Measurements from ENCODE around the gene NDUFS6. TPM values are rescaled to one million over a fixed set of nuclear protein-coding genes. Genes with fewer than 3 reads are reported as not detected.
A peak's percentile ranks its signal among the peaks of the same experiment; 100 is the strongest.

NDUFS6 gene
- total RNA-seq, 3 donors from 2014 or later = 38.7 to 43.5 (median 39.3) TPM

DNA sequence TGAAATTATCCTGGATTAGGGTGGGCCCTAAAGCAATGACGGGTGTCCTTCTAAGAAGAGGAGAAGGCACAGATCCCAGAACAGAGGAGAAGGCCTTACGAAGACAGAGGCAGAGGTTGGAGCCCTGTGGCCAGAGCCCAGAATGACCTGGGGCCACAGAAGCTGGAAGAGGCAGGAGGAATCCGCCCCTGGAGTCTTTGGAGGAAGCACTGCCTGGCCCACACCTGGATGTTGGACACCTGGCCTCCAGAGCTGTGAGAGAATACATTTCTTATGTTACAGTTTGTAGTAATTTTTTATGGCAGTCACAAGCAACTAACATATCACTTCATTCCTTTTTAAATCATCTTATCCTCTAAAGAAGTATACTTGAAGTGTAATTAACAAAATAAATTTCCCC, 10.0 kb upstream of the NDUFS6 start:
- H3K9me3 ChIP-seq = no peaks in the 10 kb centered on the region
- intact Hi-C loops (cut with DNase I, micrococcal nuclease) = no loop called here
- no peak for DNase-seq
- no peak overlapping the region for H3K4me3 ChIP-seq
- no peak for ATAC-seq
- H3K4me1 ChIP-seq (ENCODE audit: low read depth) = no peaks in the 10 kb centered on the region
- no peaks in the 10 kb centered on the region for H3K36me3 ChIP-seq (ENCODE audit: low read depth)
- TF ChIP-seq, protein P1, sequence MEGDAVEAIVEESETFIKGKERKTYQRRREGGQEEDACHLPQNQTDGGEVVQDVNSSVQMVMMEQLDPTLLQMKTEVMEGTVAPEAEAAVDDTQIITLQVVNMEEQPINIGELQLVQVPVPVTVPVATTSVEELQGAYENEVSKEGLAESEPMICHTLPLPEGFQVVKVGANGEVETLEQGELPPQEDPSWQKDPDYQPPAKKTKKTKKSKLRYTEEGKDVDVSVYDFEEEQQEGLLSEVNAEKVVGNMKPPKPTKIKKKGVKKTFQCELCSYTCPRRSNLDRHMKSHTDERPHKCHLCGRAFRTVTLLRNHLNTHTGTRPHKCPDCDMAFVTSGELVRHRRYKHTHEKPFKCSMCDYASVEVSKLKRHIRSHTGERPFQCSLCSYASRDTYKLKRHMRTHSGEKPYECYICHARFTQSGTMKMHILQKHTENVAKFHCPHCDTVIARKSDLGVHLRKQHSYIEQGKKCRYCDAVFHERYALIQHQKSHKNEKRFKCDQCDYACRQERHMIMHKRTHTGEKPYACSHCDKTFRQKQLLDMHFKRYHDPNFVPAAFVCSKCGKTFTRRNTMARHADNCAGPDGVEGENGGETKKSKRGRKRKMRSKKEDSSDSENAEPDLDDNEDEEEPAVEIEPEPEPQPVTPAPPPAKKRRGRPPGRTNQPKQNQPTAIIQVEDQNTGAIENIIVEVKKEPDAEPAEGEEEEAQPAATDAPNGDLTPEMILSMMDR (IDR thresholded peaks at IDR 0.05) = no peak

DNA sequence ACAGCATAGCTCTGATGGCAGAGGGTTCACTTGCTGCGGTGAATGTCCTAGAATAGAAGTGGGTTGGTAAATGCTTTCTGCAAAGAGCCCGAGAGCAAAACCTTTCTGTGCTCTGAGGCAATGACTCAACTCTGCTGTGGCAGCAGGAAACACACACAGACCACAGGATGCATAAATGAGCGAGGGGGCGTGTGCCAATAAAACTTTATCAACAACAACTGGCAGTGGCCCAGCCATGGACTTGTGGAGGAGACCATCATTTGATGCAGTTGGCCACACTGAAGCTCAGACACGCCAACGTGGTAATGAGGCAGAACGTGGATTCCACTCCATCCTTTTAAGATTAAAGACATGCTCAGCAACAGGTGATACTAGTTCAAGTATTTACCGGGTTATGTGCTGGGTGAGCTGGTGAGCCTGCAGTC, 8.4 kb upstream of the NDUFS6 start:
- H3K36me3 ChIP-seq (ENCODE audit: low read depth) = no peaks in the 10 kb centered on the region
- ATAC-seq (peak; percentile 80), DNase-seq (peak in 1 of 3 donors; percentile 59)
- no peak overlapping the region for H3K4me3 ChIP-seq
- intact Hi-C loops (cut with DNase I, micrococcal nuclease) = no loop called here
- TF ChIP-seq, protein P1 (IDR thresholded peaks at IDR 0.05) = no peak
- H3K9me3 ChIP-seq = no peaks in the 10 kb centered on the region
- H3K4me1 ChIP-seq (ENCODE audit: low read depth) = no peaks in the 10 kb centered on the region

DNA sequence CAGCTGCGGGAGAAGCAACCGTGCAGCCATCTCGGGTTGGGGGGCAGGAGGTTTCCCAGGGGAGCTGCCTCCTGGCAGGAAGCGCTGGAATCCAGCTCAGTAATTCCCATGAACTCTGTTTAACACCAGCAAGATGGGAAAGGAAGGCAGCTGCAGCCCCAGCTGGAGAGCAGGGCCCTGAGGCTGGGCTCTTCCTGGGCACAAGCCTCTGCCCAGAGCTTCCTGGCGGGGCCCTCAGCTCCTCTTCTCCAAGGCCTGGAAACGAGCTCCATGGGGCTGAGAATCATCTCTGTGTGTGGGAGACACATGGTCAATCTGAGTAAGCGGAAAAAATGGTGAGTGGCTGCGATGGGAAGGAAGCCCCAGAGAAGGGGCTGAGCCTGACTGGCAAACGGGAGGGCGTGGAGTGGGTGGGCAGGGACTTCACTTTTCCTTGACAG, 7.9 kb upstream of the NDUFS6 start:
- Histone ChIP-seq H3K36me3 (ENCODE audit: low read depth) (no peaks in the 10 kb centered on the region), H3K4me3 (no peak overlapping the region), H3K9me3 (no peaks in the 10 kb centered on the region), H3K4me1 (ENCODE audit: low read depth) (no peaks in the 10 kb centered on the region)
- intact Hi-C loops (cut with DNase I, micrococcal nuclease) = no loop called here
- TF ChIP-seq, protein P1 (IDR thresholded peaks at IDR 0.05) = no peak
- DNase-seq (no peak), ATAC-seq (no peak)

DNA sequence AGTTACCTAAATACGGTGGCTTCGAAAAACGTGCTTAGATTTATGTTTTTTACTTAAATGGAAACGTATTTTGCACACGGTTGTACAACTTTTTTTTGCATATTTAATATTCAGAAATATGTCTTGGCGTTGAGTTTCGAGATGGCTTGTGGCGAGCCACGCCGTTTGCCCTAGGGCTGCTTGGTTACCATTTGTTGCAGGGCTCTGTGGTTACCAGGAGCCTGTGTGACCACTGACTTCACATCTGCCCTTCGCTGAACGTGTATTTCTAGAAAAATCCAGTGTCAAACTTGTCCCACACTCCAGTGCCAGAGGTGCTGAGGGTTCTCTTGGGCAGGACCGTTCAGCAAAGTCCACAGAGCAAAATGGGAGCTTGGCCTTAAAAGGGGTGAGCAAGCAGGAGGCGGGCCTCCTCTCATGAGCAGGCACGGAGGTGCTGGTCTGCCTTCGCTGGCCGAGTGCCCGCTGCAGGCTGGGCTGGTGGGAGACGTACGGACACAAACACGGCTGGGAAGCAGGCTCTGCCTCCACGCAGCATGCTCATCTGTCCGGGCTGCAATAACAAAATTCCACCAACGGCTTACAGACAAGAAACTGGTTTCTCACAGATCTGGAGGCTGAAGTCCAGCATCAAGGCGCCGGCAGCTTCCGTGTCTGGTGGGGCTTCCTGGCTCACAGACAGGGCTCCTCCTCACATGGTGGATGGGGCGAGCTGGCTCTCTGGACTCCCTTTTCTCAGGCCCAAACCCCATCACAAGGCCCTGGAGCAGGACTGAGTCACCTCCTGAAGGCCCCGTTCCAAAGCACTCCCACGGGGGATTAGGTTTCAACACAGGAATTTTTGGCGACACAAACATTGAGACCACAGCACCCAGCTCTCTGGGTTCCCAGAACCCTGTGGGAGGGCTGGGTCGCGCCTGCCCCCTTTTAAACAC, 7.0 kb upstream of the NDUFS6 start:
- Histone ChIP-seq H3K4me3 (no peak overlapping the region), H3K9me3 (no peaks in the 10 kb centered on the region), H3K36me3 (ENCODE audit: low read depth) (no peaks in the 10 kb centered on the region), H3K4me1 (ENCODE audit: low read depth) (peaks cover 6% of the 10 kb centered on the region)
- peak in 2 of 3 donors; percentile 27 to 41 for DNase-seq
- intact Hi-C loops (cut with DNase I, micrococcal nuclease) = no loop called here
- no peak for ATAC-seq
- TF ChIP-seq, protein P1 (IDR thresholded peaks at IDR 0.05) = no peak

DNA sequence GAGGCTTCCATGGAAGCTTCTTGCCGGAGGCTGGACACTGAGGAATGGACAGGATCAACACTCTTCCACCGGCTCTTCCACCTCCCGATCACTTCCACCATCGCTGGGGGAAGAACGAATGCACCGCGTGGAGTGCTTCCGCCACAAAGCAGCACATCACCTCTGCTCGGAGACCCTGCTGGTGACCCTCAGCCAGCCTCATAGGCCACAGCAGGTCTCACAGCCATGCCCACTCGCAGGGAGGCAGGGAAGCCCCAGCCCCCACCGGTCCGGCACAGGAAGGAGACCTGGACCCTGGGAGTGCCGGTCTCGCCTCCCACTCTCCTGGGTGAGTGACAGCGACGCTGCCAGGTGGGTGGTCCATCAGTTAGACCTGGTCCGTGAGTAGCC, 6.3 kb upstream of the NDUFS6 start:
- H3K9me3 ChIP-seq = no peaks in the 10 kb centered on the region
- no peak for DNase-seq
- intact Hi-C loops (cut with DNase I, micrococcal nuclease) = no loop called here
- ATAC-seq = no peak
- TF ChIP-seq, protein P1 (IDR thresholded peaks at IDR 0.05) = no peak
- H3K4me1 ChIP-seq (ENCODE audit: low read depth) = peaks cover 6% of the 10 kb centered on the region
- no peak overlapping the region for H3K4me3 ChIP-seq
- no peaks in the 10 kb centered on the region for H3K36me3 ChIP-seq (ENCODE audit: low read depth)
